Stimulated activated CD4-positive, alpha-beta T cell treated with anti-CD3 and anti-CD28 coated beads, Interleukin-12 subunit alpha, Interleukin-12 subunit beta, amount 100 ng/mL, for 24 hours (primary cell): ENCODE data around the gene LMBR1.
"Not testable (repeated sequence)": the region's sequence is repeated elsewhere in the genome, so short reads cannot be mapped to it uniquely, and the experiment has no call there.

Source experiments
- DNase-seq, 2 experiments: peaks; one replicate each; pipeline ENCODE4 v3.0.0-alpha.2; 2020; ENCODE audit warnings: low read depth in 2 of 2

LMBR1 gene

DNA sequence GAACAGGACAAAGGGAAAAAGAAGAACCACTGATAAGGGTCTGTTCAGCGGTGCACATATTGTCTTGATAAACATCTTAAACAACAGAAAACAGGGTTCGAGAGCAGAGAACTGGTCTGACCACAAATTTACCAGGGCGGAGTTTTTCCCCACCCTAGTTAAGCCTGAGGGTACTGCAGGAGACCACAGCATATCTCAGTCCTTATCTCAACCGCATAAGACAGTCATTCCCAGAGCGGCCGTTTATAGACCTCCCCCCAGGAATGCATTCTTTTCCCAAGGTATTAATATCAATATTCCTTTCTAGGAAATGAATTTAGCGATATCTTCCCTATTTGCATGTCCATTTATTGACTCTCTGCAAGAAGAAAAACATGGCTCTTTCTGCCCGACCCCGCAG lies 195.7 kb downstream of the LMBR1 start:
- DNase-seq, result not testable (repeated sequence)

DNA sequence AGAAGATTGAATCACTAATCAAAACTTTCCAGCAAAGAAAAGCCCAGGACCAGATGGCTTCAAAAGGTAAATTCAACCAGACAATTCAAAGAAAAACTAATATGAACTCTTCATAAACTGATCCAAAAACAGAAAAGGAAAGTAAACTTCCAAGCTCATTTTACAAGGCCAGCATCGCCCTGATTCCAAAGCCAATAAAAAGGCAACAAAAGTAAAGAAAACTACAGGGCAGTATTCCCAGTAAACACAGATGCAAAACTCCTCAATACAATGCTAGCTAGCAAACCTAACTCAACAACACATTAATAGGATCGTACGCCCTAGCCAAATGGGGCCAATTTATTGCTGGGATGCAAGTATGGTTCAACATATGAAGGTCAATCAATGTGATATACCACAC lies 199.4 kb downstream of the LMBR1 start:
- no peak for DNase-seq

DNA sequence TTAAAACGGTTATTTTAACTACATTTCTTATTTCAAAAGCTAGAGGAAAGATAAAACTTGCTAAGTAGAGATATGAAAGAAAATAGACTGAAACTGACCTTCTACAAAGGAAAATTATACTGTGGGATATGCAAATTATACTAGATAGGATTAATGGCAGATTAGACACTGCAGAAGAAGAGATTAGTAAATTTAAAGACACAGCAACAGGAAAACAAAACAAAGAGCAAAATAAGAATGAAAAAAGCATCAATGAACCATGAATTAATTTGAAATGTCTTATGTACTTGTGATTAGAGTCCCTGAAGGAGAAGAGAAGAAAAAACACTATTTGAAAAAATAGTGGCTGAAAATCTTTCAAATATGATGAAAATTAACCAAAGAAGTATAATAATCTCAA lies 200.1 kb downstream of the LMBR1 start:
- DNase-seq, result no peak

GRCh38 chr7:156691764-156692163 lies 201.2 kb downstream of the LMBR1 start:
- no peak for DNase-seq

- DNase-seq, result no peak
Observed at GRCh38 chr7:156684661-156685060, 208.3 kb downstream of the LMBR1 start.

DNA sequence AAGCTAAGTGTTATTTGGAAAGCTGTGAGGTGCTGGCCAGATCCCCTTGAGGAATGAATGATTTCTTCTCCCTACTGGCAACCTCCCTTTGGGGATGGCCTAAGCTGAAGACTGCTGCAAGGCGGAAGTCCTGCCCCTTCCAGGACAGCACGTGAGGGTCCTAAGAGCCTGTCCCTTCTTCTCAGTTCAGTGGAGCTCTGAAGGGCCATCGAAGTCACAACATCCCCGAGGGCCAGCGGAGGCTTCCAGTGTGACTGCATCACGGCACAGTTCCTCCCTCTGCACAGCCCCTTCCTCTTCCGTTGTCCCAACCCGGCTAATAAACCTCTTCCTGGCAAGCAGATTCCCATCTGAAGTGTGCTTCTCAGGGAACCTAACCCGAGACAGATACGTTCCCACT lies 208.7 kb downstream of the LMBR1 start:
- DNase-seq, result no peak

DNA sequence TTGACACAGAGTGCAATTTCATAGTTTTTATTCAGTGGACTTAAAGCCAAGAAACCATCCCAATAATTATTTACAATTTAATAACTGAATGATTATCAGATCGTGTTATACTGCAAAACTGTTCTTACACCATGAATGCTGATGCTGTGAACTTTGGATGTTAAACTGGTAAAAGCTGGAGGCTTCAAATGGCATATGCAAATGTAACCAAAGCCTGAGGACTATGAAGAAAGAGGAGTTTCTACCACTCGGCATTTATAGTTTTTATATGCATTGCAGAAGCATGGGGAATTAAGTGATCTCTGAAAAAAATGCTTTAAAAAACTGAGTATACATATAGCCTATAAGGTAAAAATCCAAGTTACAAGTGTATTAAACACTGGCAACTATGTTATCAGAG lies 210.1 kb downstream of the LMBR1 start:
- no peak for DNase-seq

GRCh38 chr7:156680281-156680680 lies 212.7 kb downstream of the LMBR1 start:
- no peak for DNase-seq

DNA sequence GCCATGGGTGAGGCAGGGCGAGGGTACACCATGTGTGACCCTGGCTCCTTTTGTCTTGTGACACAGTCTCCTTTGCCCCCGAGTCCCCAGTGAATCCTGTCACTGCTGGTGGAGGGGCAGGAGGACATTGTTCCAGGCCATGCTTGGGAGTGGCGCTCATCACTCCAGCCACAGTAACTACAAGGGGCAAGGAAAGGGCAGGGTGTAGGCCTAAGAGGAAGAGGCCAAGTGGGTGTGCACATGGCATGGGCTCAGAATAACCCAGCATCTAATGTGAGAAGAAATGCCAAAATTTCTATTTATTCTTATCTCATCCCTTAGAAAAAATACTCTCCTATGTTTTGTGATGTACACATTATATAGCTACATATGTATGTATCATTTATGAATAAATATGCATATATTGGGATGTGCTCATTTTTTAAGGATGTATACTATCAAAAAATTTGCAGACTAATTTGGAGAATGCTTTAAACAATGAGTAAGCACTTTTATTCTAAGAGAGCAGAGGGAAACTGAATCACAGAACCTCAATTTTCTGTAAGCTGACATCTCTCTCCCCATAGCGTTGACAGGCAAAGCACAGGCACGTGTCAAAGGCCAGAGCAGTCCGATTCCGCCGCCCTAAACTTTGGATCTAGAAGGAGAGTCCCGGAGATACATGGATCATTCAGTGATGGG lies 215.5 kb downstream of the LMBR1 start:
- DNase-seq, result no peak

GRCh38 chr7:156676263-156676662 lies 216.7 kb downstream of the LMBR1 start:
- DNase-seq, result no peak

DNA sequence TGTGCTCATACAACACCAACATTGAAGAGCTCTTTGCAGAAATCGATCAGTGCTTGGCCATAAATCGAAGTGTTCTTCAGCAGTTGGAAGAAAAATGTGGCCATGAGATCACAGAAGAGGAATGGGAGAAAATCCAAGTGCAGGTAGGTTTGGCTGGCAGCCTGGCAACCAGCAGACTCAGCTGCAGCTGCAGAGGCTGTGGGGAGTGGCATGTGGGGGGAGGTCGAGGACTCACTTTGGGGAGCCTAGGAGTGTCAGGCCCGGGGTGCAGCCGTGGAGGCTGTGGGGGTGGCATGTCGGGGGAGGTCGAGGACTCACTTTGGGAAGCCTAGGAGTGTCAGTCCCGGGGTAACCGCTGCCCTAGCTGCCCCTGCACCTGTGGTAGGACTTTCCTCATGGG lies 217.3 kb downstream of the LMBR1 start:
- no peak for DNase-seq

DNA sequence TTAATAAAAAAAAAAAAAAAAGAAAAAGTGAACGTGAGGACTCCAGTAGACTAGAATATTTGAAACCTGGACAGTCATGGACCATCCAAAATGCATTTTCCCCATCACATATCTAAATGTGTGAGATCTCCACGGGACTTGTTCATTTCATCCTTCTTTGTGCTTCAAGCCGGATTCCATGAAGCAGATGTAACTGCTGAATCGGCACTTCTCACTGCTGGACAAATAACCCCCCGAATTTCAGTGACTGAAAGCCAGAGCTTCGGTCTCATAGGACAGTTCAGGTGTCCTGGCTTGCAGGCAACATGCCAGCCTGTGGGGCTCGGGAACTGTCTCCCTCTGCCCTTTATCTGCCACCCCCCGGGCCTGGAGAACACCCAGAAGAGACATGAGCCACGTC lies 219.1 kb downstream of the LMBR1 start:
- DNase-seq, result no peak

DNA sequence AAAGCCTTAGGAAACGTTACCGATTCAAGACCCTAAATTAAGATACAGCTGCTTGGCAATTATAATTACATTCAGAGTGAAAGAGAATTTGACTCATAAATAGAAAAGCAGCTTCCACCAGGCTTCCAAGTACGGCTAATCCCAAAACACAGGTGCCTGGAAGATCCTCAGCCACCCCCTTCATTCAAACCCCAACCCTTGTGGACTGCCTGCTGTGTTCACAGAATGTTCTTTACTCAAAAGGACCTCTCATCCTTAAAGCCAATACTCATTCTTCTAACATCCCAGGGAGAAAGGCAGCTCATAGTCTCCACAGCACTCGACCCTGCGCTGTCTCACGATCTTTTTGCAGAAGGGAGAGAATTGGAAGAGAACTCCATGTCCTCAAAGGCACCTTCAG lies 219.5 kb downstream of the LMBR1 start:
- DNase-seq, result no peak

GRCh38 chr7:156669035-156669828 lies 223.8 kb downstream of the LMBR1 start:
- DNase-seq, result no peak

DNA sequence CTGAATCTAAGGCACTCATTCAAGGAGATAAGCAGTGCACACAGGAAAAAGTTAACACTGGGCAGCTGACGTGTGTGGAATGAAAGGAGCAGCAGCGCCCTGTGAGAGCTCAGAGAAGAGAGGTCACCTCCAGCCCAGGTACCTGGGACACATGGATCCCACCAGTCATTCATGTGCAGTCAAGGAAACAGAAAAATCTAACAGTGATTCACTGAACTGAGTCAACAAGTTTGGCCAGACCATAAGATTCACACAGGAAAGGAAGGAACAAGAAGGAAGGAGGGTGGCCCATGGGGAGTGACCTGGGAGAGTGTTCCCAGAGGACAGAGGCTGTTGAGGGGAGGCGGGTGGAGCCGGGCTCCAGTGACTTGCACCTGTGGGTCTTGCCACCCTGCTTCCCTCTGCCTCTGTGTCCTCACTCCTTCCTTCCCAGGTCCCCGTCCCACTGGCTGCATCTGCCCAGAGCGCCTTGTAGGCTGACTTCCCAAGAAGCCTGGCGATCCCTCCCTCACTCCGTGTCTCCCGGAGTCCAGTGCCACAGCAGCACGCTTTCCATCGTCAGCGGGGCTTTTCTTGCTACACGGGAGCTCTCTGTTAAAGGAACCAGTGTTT lies 224.7 kb downstream of the LMBR1 start:
- no peak for DNase-seq

DNA sequence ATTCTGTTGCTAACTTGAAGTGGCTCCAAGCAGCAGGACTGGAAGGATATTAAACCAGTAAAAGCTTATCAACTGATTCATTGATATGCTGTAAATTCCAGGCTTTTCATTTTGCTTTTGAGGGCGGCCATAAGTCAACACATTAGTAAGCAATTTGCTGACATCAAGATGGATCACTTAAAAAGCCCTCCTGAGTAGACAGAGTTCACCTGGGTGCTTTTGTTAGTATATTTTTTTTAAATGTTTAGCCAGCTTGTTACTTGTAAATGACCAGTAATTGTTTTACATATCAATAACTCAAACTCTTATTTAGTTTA lies 225.9 kb downstream of the LMBR1 start:
- no peak for DNase-seq

DNA sequence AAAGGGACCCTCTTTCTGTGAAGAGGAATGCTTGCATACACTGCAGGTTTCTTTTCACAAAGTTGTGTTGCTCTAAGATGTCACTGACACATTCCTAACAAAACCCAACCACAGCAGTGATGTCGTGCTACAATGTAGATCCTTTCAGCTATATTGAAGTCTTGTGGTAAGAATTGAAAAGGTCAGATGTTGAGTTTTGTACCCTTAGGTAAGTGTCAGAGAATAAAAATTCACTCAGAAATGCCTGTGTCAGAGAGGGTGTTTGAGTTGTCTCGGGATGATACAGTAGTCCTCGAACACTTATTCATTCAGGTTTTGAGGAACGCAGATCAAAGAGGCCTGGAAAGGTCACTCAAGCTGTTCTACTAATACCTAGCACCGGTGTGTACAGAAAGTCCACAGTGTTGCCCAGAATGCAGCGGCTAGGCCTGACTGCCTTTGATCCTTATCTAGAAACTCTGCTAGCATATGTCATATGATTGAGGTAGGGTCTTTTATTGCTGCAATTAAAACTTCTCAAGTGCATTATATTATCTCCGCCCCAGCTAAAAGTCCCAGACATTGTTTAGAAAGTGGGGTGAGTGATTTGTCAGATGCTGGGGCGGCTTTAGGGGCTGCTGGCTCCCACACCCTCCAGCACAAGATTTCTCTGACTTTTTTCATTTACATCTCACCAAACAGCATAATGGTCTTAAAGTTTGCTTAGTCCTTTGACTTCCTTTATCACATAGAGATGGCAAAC lies 226.4 kb downstream of the LMBR1 start:
- no peak for DNase-seq

- DNase-seq, result no peak
Observed at GRCh38 chr7:156665101-156665500, 227.9 kb downstream of the LMBR1 start.

DNA sequence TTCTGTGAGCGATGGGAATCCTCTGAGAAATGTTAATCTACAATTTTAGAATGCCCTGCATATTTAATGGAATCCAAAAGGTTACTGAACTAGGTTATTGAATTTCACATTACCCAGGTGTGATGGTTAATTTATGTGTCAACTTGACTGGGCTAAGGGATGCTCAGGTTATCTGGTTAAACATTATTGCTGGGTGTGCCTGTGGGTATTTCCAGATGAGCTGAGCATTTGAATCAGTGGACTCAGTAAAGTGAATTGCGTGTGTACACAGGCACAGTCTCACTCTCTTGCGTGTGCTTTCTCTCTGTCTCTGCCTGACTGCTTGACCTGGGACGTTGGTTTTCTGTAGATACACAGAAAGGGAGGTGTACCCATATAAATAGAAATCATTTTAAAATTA lies 230.7 kb downstream of the LMBR1 start:
- DNase-seq, result no peak

DNA sequence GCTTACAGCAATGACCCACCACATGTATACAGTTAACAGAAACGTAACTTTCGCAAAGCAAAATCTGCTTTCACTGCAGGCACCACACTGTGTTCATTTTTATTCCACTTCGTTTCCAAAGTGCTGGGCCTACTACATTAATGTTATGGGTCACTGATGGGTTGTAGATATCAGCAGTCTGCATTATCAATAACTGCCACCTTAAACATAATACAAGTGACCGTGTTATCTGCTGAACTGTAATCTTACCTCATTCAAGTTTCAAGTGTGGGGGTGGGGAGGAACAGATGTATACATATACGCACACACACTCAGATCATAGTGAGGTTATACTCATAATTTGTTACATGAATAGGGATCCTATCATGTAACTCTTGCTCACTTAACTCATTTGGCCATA lies 231.3 kb downstream of the LMBR1 start:
- DNase-seq, result no peak

- no peak for DNase-seq
Observed at GRCh38 chr7:156659961-156660360, 233.0 kb downstream of the LMBR1 start.

DNA sequence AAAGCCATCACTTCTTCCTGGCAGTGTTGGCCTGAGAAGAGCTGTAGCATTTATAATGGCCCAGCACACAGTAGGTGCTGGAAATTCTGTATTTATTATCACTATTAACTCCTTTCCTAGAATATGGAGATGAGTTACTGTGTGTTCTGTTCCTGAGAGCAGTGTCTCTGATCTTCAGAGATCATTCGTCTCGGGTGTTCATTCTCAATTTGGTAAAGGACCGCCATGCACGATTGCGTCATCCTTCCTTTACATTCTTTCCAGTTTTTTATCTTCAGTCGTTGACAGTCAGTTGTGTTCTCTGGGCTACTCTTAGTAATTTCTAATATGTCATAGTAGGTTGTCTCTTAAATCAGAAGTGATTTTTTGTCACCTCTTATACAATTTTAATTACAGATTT lies 233.8 kb downstream of the LMBR1 start:
- no peak for DNase-seq

DNA sequence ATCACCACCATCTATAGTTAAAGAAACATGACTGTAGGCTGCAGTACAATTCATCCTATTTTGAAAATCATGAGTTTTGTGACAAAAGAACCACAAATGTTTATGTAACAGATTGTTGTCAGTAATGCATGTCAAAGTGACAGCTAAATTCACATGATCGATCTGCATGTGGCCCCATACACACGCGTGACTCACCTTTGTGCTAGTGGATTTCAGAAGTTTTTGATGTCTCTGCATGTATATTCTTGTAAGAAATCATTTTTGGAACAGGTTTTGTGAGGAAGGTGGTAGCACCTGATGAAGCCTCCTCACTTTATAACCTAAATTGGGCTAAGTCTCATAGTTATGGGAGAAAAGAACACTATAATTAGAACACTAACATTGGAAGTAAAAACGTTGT lies 235.3 kb downstream of the LMBR1 start:
- DNase-seq, result no peak
